ENCODE measurements around the gene DNAJB6. TPM values are rescaled to one million over a fixed set of nuclear protein-coding genes. Genes with fewer than 3 reads are reported as not detected.
A peak's percentile ranks its signal among the peaks of the same experiment; 100 is the strongest.

Gene DNAJB6
- total and polyA plus RNA-seq, 7 experiments from 2014 or later: 79.8 to 219 (median 114) TPM

GRCh38 chr7:157397036-157397720 is 60.4 kb downstream of the DNAJB6 start:
- Histone ChIP-seq H3K27ac (ENCODE audit: low read depth, low read length) (no peak overlapping the region), H3K9me3 (ENCODE audit: control insufficient read depth in 2 of 3, low read length in 3 of 3) (no peaks in the 10 kb centered on the region), H3K36me3 (ENCODE audit: control insufficient read depth in 2 of 3, insufficient read depth in 3 of 3, low read length in 3 of 3) (peaks cover 0 to 33% (median 0%) of the 10 kb centered on the region in 3 experiments), H3K4me3 (ENCODE audit: low read length) (no peak overlapping the region), H3K4me1 (ENCODE audit: control insufficient read depth in 2 of 2, insufficient read depth in 2 of 2, low read length in 2 of 2) (no peaks in the 10 kb centered on the region), H3K27me3 (ENCODE audit: control insufficient read depth in 2 of 2, insufficient read depth in 2 of 2, low read length in 2 of 2) (no peaks in the 10 kb centered on the region)
- CTCF ChIA-PET: interaction anchor here (0.6 kb wide), 1 partner anchor 290 kb away, joined by 4 read pairs; no protein-coding TSS in a partner anchor
- POLR2A ChIA-PET: no interaction called here
- peaks cover 15 to 35% (median 21%) of the 10 kb centered on the region in 7 donors for H3K4me1 Mint-ChIP-seq
- H3K36me3 Mint-ChIP-seq: peaks cover 3 to 34% (median 9%) of the 10 kb centered on the region in 5 donors
- peak overlapping the region in 3 of 9 donors; percentile 51 to 62 (median 58) for H3K27ac Mint-ChIP-seq
- H3K9me3 Mint-ChIP-seq: no peaks in the 10 kb centered on the region
- ATAC-seq (no peak), DNase-seq (no peak)
- intact Hi-C loops (cut with micrococcal nuclease): no loop called here
- H3K27me3 Mint-ChIP-seq: no peaks in the 10 kb centered on the region
- no peak overlapping the region for H3K4me3 Mint-ChIP-seq

DNA sequence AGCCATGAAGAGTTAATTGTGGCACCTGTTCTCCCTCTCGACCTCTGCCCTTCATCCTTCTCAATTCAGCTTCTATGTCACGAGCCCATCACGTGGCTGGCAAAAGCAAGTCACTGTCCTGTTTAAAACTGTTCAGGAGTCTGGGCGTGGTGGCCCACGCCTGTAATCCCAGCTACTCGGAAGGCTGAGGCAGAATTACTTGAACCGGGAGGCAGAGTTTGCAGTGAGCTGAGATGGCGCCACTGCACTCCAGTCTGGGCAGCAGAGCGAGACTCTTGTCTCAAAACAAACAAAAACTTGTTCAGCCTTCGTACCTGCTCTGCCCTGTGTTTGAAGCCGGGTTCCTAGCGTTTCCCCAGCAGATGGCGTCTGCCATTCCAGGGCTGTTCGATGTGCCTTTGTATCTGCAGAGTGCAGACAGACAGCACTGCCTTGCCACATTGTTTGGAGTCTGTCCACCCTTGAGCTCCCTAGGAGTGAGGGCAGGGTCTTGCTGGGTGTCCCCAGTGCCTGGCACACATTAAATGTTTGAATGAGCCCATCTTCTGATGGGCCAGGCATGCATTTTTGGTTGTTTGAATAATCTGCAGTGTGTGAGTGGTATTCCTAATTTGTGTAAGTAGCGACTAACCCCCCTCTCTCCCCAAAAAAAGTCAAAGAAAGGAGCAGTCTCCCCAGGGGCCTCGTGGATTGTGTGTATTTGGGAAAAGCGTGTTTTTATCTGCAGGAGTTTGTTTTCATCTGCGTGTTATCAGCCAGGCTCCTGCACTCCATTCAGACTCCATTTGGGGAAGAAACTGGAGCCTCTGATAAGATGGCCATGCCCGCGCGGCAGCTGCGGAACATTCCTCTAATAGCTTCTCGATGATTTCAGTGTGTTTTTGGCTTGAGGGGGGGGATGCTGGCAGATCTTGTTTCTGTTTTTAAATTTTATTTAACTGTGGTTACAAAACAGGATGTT is 61.2 kb downstream of the DNAJB6 start:
- POLR2A ChIA-PET: no interaction called here
- Histone ChIP-seq H3K27me3 (ENCODE audit: control insufficient read depth in 2 of 2, insufficient read depth in 2 of 2, low read length in 2 of 2) (no peaks in the 10 kb centered on the region), H3K4me1 (ENCODE audit: control insufficient read depth in 2 of 2, insufficient read depth in 2 of 2, low read length in 2 of 2) (no peaks in the 10 kb centered on the region), H3K27ac (ENCODE audit: low read depth, low read length) (no peak overlapping the region), H3K36me3 (ENCODE audit: control insufficient read depth in 2 of 3, insufficient read depth in 3 of 3, low read length in 3 of 3) (peaks cover 0 to 34% (median 0%) of the 10 kb centered on the region in 3 experiments), H3K9me3 (ENCODE audit: control insufficient read depth in 2 of 3, low read length in 3 of 3) (no peaks in the 10 kb centered on the region), H3K4me3 (ENCODE audit: low read length) (no peak overlapping the region)
- no peaks in the 10 kb centered on the region for H3K9me3 Mint-ChIP-seq
- peak overlapping the region in 6 of 9 donors; percentile 9 to 73 (median 45) for H3K27ac Mint-ChIP-seq
- peaks cover 3 to 32% (median 9%) of the 10 kb centered on the region in 5 donors for H3K36me3 Mint-ChIP-seq
- peaks cover 15 to 31% (median 20%) of the 10 kb centered on the region in 7 donors for H3K4me1 Mint-ChIP-seq
- H3K4me3 Mint-ChIP-seq: no peak overlapping the region
- ATAC-seq (peak; percentile 50), DNase-seq (peak in 2 of 9 donors; percentile 26 to 32)
- CTCF ChIA-PET: no interaction called here
- intact Hi-C loops (cut with micrococcal nuclease): loop anchor here in 1 of 2 donors (1.0 kb wide), 1 partner anchor 477 kb away; no protein-coding TSS in a partner anchor
- H3K27me3 Mint-ChIP-seq: no peaks in the 10 kb centered on the region

DNA sequence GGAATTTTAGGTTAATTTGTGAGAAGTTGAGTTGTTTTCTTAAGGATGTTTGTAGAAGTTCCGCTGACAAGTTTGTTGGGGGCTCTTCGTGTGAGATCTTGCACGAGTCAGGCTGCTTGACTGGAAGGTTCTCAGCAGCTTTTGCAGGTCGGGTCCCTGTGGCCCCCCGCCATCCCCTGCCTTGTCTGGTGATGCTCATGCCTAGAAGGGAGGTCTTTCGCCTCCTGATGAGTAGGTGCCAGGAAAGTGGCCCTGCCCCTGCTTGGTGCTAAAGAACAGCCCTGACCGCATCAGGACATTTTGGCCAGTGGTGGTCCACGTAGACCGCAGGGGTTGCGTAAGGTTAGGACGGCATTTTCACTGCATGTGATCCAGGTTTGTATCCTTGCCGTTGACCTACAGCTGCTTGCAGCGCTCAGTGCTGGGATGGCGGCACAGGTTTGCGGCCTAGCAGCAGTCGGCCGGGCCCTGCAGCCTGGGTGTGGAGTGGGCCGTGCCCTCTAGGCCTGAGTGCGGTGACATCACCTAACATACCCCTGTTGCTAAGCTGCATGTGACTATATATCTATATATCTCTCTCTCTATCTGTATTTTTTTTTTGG is 62.4 kb downstream of the DNAJB6 start:
- peaks cover 15 to 32% (median 24%) of the 10 kb centered on the region in 7 donors for H3K4me1 Mint-ChIP-seq
- H3K4me1 ChIP-seq (ENCODE audit: control insufficient read depth in 2 of 2, insufficient read depth in 2 of 2, low read length in 2 of 2): no peaks in the 10 kb centered on the region

GRCh38 chr7:157400171-157400860 is 63.5 kb downstream of the DNAJB6 start:
- H3K27me3 ChIP-seq (ENCODE audit: control insufficient read depth in 2 of 2, insufficient read depth in 2 of 2, low read length in 2 of 2): no peaks in the 10 kb centered on the region
- intact Hi-C loops (cut with micrococcal nuclease): no loop called here
- no peak for DNase-seq
- no peak overlapping the region for H3K27ac ChIP-seq (ENCODE audit: low read depth, low read length)
- H3K27ac Mint-ChIP-seq: peak overlapping the region in 2 of 9 donors; percentile 66 to 70
- peaks cover 3 to 43% (median 9%) of the 10 kb centered on the region in 5 donors for H3K36me3 Mint-ChIP-seq
- ATAC-seq: no peak
- CTCF ChIA-PET: no interaction called here
- POLR2A ChIA-PET: no interaction called here
- H3K4me1 Mint-ChIP-seq: peaks cover 15 to 35% (median 28%) of the 10 kb centered on the region in 7 donors
- no peaks in the 10 kb centered on the region for H3K4me1 ChIP-seq (ENCODE audit: control insufficient read depth in 2 of 2, insufficient read depth in 2 of 2, low read length in 2 of 2)
- H3K4me3 ChIP-seq (ENCODE audit: low read length): no peak overlapping the region
- H3K4me3 Mint-ChIP-seq: no peak overlapping the region
- peaks cover 0 to 34% (median 0%) of the 10 kb centered on the region in 3 experiments for H3K36me3 ChIP-seq (ENCODE audit: control insufficient read depth in 2 of 3, insufficient read depth in 3 of 3, low read length in 3 of 3)
- no peaks in the 10 kb centered on the region for H3K9me3 ChIP-seq (ENCODE audit: control insufficient read depth in 2 of 3, low read length in 3 of 3)
- no peaks in the 10 kb centered on the region for H3K27me3 Mint-ChIP-seq
- H3K9me3 Mint-ChIP-seq: no peaks in the 10 kb centered on the region

More for the DNA sequence above, 62.4 kb downstream of the DNAJB6 start:
- Mint-ChIP-seq H3K27me3 (no peaks in the 10 kb centered on the region), H3K27ac (no peak overlapping the region), H3K9me3 (no peaks in the 10 kb centered on the region), H3K4me3 (no peak overlapping the region), H3K36me3 (peaks cover 3 to 36% (median 9%) of the 10 kb centered on the region in 5 donors)
- H3K27me3 ChIP-seq (ENCODE audit: control insufficient read depth in 2 of 2, insufficient read depth in 2 of 2, low read length in 2 of 2): no peaks in the 10 kb centered on the region
- H3K36me3 ChIP-seq (ENCODE audit: control insufficient read depth in 2 of 3, insufficient read depth in 3 of 3, low read length in 3 of 3): peaks cover 0 to 34% (median 0%) of the 10 kb centered on the region in 3 experiments
- H3K27ac ChIP-seq (ENCODE audit: low read depth, low read length): no peak overlapping the region
- CTCF ChIA-PET: no interaction called here
- no peak overlapping the region for H3K4me3 ChIP-seq (ENCODE audit: low read length)
- ATAC-seq (no peak), DNase-seq (no peak)
- H3K9me3 ChIP-seq (ENCODE audit: control insufficient read depth in 2 of 3, low read length in 3 of 3): no peaks in the 10 kb centered on the region
- POLR2A ChIA-PET: interaction anchor here (0.7 kb wide), 1 partner anchor 10 kb away, joined by 3 read pairs; no protein-coding TSS in a partner anchor
- intact Hi-C loops (cut with micrococcal nuclease): no loop called here

DNA sequence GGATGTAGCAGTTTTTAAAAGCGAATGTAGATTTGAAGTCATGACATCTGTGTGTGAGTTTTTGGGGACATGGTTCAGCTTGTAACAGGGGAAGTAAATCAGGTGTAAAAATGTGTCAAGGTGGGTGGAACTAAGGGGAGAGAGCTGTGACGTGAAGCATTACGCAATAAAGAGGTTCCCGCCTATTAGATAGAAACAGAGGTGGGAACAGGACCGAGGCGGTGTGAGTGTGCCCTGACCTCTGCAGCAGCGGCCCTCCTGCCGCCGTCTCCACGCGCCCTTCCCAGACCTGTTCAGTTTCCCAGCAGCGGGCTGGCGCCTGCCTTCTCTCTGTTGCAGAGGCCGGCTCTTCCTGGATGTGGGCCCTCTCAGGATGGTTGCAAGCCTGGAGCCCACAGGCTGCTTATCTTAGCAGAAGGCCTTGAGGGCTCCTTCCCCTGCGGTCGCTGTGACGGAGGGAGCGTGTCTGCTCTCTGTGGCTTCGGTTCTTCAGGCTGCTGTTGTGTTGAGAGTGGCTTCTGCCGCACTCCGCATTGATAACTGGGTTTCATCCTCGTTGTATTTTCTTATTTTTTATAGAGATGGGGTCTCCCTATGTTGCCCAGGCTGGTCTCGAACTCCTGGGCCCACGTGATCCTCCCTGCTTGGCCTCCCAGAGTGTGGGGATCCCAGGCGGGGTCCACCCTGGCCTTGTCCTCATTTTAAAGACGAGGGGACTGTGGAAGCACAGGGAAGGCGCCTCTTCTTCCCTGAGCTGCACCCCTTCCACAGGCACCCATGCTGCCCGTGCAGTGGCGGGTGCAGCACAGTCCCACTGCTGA is 65.0 kb downstream of the DNAJB6 start:
- peak overlapping the region in 3 of 9 donors; percentile 8 to 51 (median 51) for H3K27ac Mint-ChIP-seq
- H3K4me3 Mint-ChIP-seq: no peak overlapping the region
- no peaks in the 10 kb centered on the region for H3K9me3 ChIP-seq (ENCODE audit: control insufficient read depth in 2 of 3, low read length in 3 of 3)
- ChIA-PET CTCF (no interaction called here), POLR2A (no interaction called here)
- peaks cover 3 to 44% (median 9%) of the 10 kb centered on the region in 5 donors for H3K36me3 Mint-ChIP-seq
- DNase-seq: no peak
- intact Hi-C loops (cut with micrococcal nuclease): no loop called here
- H3K4me3 ChIP-seq (ENCODE audit: low read length): no peak overlapping the region
- no peak overlapping the region for H3K27ac ChIP-seq (ENCODE audit: low read depth, low read length)
- H3K9me3 Mint-ChIP-seq: no peaks in the 10 kb centered on the region
- peak; percentile 66 for ATAC-seq
- peaks cover 0 to 36% (median 0%) of the 10 kb centered on the region in 3 experiments for H3K36me3 ChIP-seq (ENCODE audit: control insufficient read depth in 2 of 3, insufficient read depth in 3 of 3, low read length in 3 of 3)
- no peaks in the 10 kb centered on the region for H3K27me3 ChIP-seq (ENCODE audit: control insufficient read depth in 2 of 2, insufficient read depth in 2 of 2, low read length in 2 of 2)
- H3K4me1 Mint-ChIP-seq: peaks cover 15 to 35% (median 27%) of the 10 kb centered on the region in 7 donors
- H3K4me1 ChIP-seq (ENCODE audit: control insufficient read depth in 2 of 2, insufficient read depth in 2 of 2, low read length in 2 of 2): no peaks in the 10 kb centered on the region
- H3K27me3 Mint-ChIP-seq: no peaks in the 10 kb centered on the region

Measured in naive thymus-derived CD4-positive, alpha-beta T cell (primary cell).